Fibroblast of lung (primary cell): Measurements from ENCODE around the gene KLC1. TPM values are rescaled to one million over a fixed set of nuclear protein-coding genes. Genes with fewer than 3 reads are reported as not detected.
A peak's percentile ranks its signal among the peaks of the same experiment; 100 is the strongest.

Experiments used
- DNase-seq, 2 donors: peaks; one replicate each; pipeline versions ENCODE4 v3.0.0 to v3.0.0-alpha.2; 2010; ENCODE audit warnings: low read depth in 2 of 2
- H2AFZ ChIP-seq: 2 replicates; pipeline ENCODE4 v1.5.1; 2012; ENCODE audit warnings: low read length, control low read depth, inconsistent platforms
- H3K27ac ChIP-seq: 2 replicates; pipeline ENCODE4 v1.5.1; 2011; ENCODE audit warnings: low read length, control low read depth; ENCODE audit not compliant: insufficient read depth
- H3K27me3 ChIP-seq: 2 replicates; pipeline ENCODE4 v1.5.1; 2011; ENCODE audit warnings: mild to moderate bottlenecking, low read length; ENCODE audit not compliant: control insufficient read depth, insufficient read depth
- H3K36me3 ChIP-seq: 2 replicates; pipeline ENCODE4 v1.5.1; 2011; ENCODE audit warnings: low read length; ENCODE audit not compliant: control insufficient read depth, insufficient read depth
- H3K4me1 ChIP-seq: 2 replicates; pipeline ENCODE4 v1.5.1; 2011; ENCODE audit warnings: low read length; ENCODE audit not compliant: control insufficient read depth, insufficient read depth; ENCODE audit errors: extremely low read depth
- H3K4me2 ChIP-seq: 2 replicates; pipeline ENCODE4 v1.5.1; 2011; ENCODE audit warnings: low read length, control low read depth; ENCODE audit not compliant: insufficient read depth; ENCODE audit errors: extremely low read depth
- H3K4me3 ChIP-seq, 4 experiments: fragments of 200-600 bp in 1 of 4; sonication (generic) in 1 of 4; replicated peaks in 1 of 4; 2 replicates each; pipeline ENCODE4 v1.5.1; 2011 to 2016; ENCODE audit warnings: low read length in 4 of 4, low read depth in 3 of 4, mild to moderate bottlenecking in 3 of 4, control low read depth in 2 of 4, inconsistent platforms in 1 of 4, mixed read lengths in 1 of 4; ENCODE audit not compliant: insufficient read depth in 1 of 4; ENCODE audit errors: control extremely low read depth in 1 of 4
- H3K79me2 ChIP-seq: 2 replicates; pipeline ENCODE4 v1.5.1; 2012; ENCODE audit warnings: mild to moderate bottlenecking, low read length, inconsistent platforms; ENCODE audit not compliant: control insufficient read depth, insufficient read depth
- H3K9ac ChIP-seq: 2 replicates; pipeline ENCODE4 v1.5.1; 2011; ENCODE audit warnings: mild to moderate bottlenecking, low read length, control low read depth; ENCODE audit not compliant: insufficient read depth
- H3K9me3 ChIP-seq: 2 replicates; pipeline ENCODE4 v1.5.1; 2012; ENCODE audit warnings: low read depth, low read length; ENCODE audit not compliant: control insufficient read depth, insufficient read depth
- H4K20me1 ChIP-seq: 2 replicates; pipeline ENCODE4 v1.5.1; 2011; ENCODE audit warnings: low read length; ENCODE audit not compliant: control insufficient read depth, insufficient read depth; ENCODE audit errors: extremely low read depth
- EZH2 ChIP-seq: IDR thresholded peaks from 2 replicates; pipeline ENCODE4 v1.5.1; 2012; ENCODE audit warnings: low read length, control low read depth, mild to moderate bottlenecking; ENCODE audit errors: missing control alignments
- polyA plus RNA-seq, 2 donors: library from polyadenylated mRNA; depleted of rRNA in 1 of 2; stranded (reverse) in 1 of 2; unstranded in 1 of 2; fragments of >200 nt; gene quantifications; 2 replicates each; pipeline ENCODE4 v1.2.1, GENCODE V29; 2011 to 2012; ENCODE audit warnings: missing spikeins in 1 of 2
- total RNA-seq: library from RNA; depleted of rRNA; stranded (reverse); fragments of >200 nt; gene quantifications from 2 replicates; pipeline ENCODE4 v1.2.1, GENCODE V29; 2014
- TF ChIP-seq, protein P1 (sequence below), 2 donors: IDR thresholded peaks in 1 of 2; conservative IDR thresholded peaks in 1 of 2; 1 replicate in 1 of 2; 2 replicates in 1 of 2; pipeline ENCODE4 v1.5.1; 2011 to 2012; ENCODE audit warnings: low read length in 2 of 2, control low read depth in 1 of 2, inconsistent platforms in 1 of 2, low read depth in 1 of 2, mild to moderate bottlenecking in 1 of 2

KLC1 gene
- total and polyA plus RNA-seq, 2 donors (not counting 1 experiment from before 2014, with no cell fraction given), result 180 to 219 TPM

DNA sequence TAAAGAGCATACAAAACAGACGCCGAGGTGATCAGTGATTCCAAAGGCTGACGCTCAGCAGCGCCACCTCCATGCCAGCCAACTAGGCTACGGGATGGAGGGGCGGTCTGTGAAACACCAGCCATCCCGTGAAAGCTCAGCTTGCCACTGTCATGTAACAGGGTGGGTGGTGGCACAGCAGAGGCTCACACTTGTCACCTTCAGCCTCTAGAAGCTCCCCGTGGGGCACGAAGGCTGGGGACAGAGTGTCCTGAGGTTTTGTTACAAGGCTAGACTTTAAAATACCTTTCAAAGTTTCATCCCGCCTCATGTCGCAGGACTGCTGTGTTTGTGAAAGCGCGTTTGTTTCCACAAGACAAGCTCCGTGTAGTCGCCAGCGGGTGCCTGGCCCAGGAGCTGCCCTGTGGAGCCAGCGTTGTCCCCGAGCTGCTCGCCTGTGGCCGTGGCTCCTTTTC lies 65.6 kb downstream of the KLC1 start:
- H3K27ac ChIP-seq, result no peak overlapping the region
- peaks cover 19% of the 10 kb centered on the region for H3K4me1 ChIP-seq
- no peak overlapping the region for H2AFZ ChIP-seq
- no peak overlapping the region for H3K4me3 ChIP-seq
- H4K20me1 ChIP-seq, result no peaks in the 10 kb centered on the region
- TF ChIP-seq EZH2, result no peak
- TF ChIP-seq, protein P1, sequence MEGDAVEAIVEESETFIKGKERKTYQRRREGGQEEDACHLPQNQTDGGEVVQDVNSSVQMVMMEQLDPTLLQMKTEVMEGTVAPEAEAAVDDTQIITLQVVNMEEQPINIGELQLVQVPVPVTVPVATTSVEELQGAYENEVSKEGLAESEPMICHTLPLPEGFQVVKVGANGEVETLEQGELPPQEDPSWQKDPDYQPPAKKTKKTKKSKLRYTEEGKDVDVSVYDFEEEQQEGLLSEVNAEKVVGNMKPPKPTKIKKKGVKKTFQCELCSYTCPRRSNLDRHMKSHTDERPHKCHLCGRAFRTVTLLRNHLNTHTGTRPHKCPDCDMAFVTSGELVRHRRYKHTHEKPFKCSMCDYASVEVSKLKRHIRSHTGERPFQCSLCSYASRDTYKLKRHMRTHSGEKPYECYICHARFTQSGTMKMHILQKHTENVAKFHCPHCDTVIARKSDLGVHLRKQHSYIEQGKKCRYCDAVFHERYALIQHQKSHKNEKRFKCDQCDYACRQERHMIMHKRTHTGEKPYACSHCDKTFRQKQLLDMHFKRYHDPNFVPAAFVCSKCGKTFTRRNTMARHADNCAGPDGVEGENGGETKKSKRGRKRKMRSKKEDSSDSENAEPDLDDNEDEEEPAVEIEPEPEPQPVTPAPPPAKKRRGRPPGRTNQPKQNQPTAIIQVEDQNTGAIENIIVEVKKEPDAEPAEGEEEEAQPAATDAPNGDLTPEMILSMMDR (conservative IDR thresholded peaks at IDR 0.05 in 1 of 2, IDR thresholded peaks at IDR 0.05 in 1 of 2; ENCODE audit: low read depth in 1 of 2, low read length in 2 of 2), result no peak
- peaks cover 44% of the 10 kb centered on the region for H3K79me2 ChIP-seq
- no peaks in the 10 kb centered on the region for H3K9me3 ChIP-seq
- H3K9ac ChIP-seq, result no peak overlapping the region
- H3K27me3 ChIP-seq, result no peaks in the 10 kb centered on the region
- no peak overlapping the region for H3K4me2 ChIP-seq
- no peak for DNase-seq
- peaks cover 40% of the 10 kb centered on the region for H3K36me3 ChIP-seq

DNA sequence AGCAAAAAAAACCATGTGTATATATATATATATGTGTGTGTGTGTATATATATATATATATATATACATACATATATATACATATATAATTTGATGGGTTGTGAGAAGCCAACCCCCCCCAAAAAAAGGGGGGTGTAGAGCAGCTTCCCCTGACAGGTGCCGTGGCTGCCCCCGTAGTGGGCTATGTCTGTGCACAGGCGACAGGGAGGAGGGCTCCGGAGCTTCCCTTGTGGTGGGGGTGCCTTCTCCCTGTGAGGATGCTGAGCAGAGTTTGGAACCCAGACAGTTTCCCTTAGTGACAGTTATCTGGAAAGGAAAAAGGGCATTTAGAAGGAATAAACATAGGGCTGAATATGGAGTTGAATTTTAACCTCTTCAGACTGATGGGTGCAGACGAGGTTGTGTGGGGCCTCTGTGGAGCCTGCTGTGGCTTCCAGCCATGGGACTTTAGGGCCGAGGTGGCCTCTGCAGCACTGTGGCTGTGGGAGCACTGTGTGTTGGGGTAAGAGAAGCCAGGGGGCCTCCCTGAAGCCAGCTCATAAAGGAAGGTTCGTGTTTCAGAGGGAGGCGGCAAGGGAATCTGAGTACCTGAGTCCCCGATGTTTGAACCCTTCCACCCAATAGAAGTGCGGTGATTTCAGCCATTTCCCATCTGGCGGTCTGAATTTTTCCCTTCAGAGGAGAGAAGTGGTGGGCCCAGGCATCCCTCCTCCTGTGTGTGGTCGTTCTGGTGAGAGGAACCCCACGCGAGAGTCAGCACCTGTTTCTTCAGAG lies 66.5 kb downstream of the KLC1 start:
- H4K20me1 ChIP-seq, result no peaks in the 10 kb centered on the region
- H3K27me3 ChIP-seq, result no peaks in the 10 kb centered on the region
- peaks cover 43% of the 10 kb centered on the region for H3K79me2 ChIP-seq
- peaks cover 19% of the 10 kb centered on the region for H3K4me1 ChIP-seq
- H3K27ac ChIP-seq, result no peak overlapping the region
- no peak overlapping the region for H3K4me2 ChIP-seq
- DNase-seq, result no peak
- TF ChIP-seq, protein P1 (conservative IDR thresholded peaks at IDR 0.05 in 1 of 2, IDR thresholded peaks at IDR 0.05 in 1 of 2; ENCODE audit: low read depth in 1 of 2, low read length in 2 of 2), result no peak
- no peak for TF ChIP-seq EZH2
- peaks cover 46% of the 10 kb centered on the region for H3K36me3 ChIP-seq
- H3K9me3 ChIP-seq, result no peaks in the 10 kb centered on the region
- no peak overlapping the region for H3K4me3 ChIP-seq
- H3K9ac ChIP-seq, result no peak overlapping the region
- no peak overlapping the region for H2AFZ ChIP-seq

DNA sequence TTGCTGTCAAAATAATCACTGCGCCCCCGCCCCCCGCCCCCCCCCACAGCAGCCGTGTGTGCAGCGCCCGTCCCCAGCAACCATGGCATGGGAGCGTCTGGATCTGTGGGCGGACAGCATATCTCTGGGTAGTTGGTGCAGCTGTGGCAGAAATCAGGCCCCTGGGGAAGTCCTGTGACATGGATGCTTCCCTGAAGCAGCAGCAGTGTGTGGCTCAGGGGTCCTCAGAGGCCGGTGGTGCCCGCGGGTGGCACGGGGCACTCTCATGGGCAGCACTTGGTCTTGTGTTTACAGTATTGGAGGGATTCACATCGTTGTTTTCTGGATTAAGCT lies 67.0 kb downstream of the KLC1 start:
- H3K79me2 ChIP-seq, result peaks cover 42% of the 10 kb centered on the region
- H3K9ac ChIP-seq, result no peak overlapping the region
- H3K36me3 ChIP-seq, result peaks cover 50% of the 10 kb centered on the region

More for the DNA sequence above, 67.0 kb downstream of the KLC1 start:
- H3K9me3 ChIP-seq, result no peaks in the 10 kb centered on the region
- H2AFZ ChIP-seq, result no peak overlapping the region
- DNase-seq, result no peak
- H4K20me1 ChIP-seq, result no peaks in the 10 kb centered on the region
- H3K4me2 ChIP-seq, result peak overlapping the region; percentile 33
- peak overlapping the region; percentile 81 for H3K27ac ChIP-seq
- TF ChIP-seq, protein P1 (conservative IDR thresholded peaks at IDR 0.05 in 1 of 2, IDR thresholded peaks at IDR 0.05 in 1 of 2; ENCODE audit: low read depth in 1 of 2, low read length in 2 of 2), result no peak
- no peak for TF ChIP-seq EZH2
- H3K27me3 ChIP-seq, result no peaks in the 10 kb centered on the region
- H3K4me1 ChIP-seq, result peaks cover 19% of the 10 kb centered on the region
- no peak overlapping the region for H3K4me3 ChIP-seq
